ENCODE measurements around the gene PHF3.

The PHF3 gene

GRCh38 chr6:63683071-63683603 lies 47.5 kb downstream of the PHF3 start:
- no peak for DNase-seq
- H2BK15ac ChIP-seq (replicated peaks; ENCODE audit: low read depth), result no peak overlapping the region
- H3K4me3 ChIP-seq (ENCODE audit: low read length), result no peak overlapping the region
- H3K79me1 ChIP-seq (ENCODE audit: low read length), result peaks cover 2% of the 10 kb centered on the region
- H2BK5ac ChIP-seq (ENCODE audit: low read length), result no peak overlapping the region
- no peak overlapping the region for H4K5ac ChIP-seq (ENCODE audit: low read length)
- H3K36me3 ChIP-seq (ENCODE audit: control insufficient read depth, insufficient read depth, low read length), result peaks cover 2% of the 10 kb centered on the region
- peaks cover 9% of the 10 kb centered on the region for H3K79me2 ChIP-seq (ENCODE audit: control insufficient read depth, insufficient read depth, low read length)
- no peak overlapping the region for H3K56ac ChIP-seq (ENCODE audit: low read length)
- no peak overlapping the region for H3K18ac ChIP-seq (ENCODE audit: low read length)
- H4K8ac ChIP-seq (ENCODE audit: low read depth, low read length), result no peak overlapping the region
- no peak overlapping the region for H3K9ac ChIP-seq (ENCODE audit: low read length)
- H3K27me3 ChIP-seq (ENCODE audit: insufficient read depth, low read length, poor library complexity), result no peaks in the 10 kb centered on the region
- no peaks in the 10 kb centered on the region for H3K4me1 ChIP-seq (ENCODE audit: control insufficient read depth, low read depth, low read length)
- no peak overlapping the region for H3K4me2 ChIP-seq (ENCODE audit: low read length)
- no CpG with 5 or more reads among the region's 1 CpG for WGBS (ENCODE audit: extremely low coverage, insufficient coverage, low lambda C conversion rate)
- H2AK5ac ChIP-seq (ENCODE audit: low read length), result no peak overlapping the region
- H3K27ac ChIP-seq (ENCODE audit: low read depth, low read length), result no peak overlapping the region
- no peak overlapping the region for H3K4ac ChIP-seq (ENCODE audit: low read depth, low read length)
- H3K23ac ChIP-seq (ENCODE audit: low read length), result no peak overlapping the region
- no peak overlapping the region for H2BK120ac ChIP-seq (ENCODE audit: low read depth, low read length)

GRCh38 chr6:63685446-63686379 lies 50.1 kb downstream of the PHF3 start:
- WGBS (ENCODE audit: extremely low coverage, insufficient coverage, low lambda C conversion rate), result no CpG with 5 or more reads among the region's 4 CpGs
- H2BK120ac ChIP-seq (ENCODE audit: low read depth, low read length), result no peak overlapping the region
- H2BK15ac ChIP-seq (replicated peaks; ENCODE audit: low read depth), result no peak overlapping the region
- no peak overlapping the region for H3K4me2 ChIP-seq (ENCODE audit: low read length)
- H3K4me1 ChIP-seq (ENCODE audit: control insufficient read depth, low read depth, low read length), result no peaks in the 10 kb centered on the region
- no peak overlapping the region for H4K5ac ChIP-seq (ENCODE audit: low read length)
- no peak overlapping the region for H3K56ac ChIP-seq (ENCODE audit: low read length)
- H2AK5ac ChIP-seq (ENCODE audit: low read length), result no peak overlapping the region
- no peak for DNase-seq
- no peak overlapping the region for H4K8ac ChIP-seq (ENCODE audit: low read depth, low read length)
- H3K79me2 ChIP-seq (ENCODE audit: control insufficient read depth, insufficient read depth, low read length), result peaks cover 6% of the 10 kb centered on the region
- H3K27ac ChIP-seq (ENCODE audit: low read depth, low read length), result no peak overlapping the region
- H3K79me1 ChIP-seq (ENCODE audit: low read length), result peaks cover 2% of the 10 kb centered on the region
- H3K9ac ChIP-seq (ENCODE audit: low read length), result no peak overlapping the region
- H3K36me3 ChIP-seq (ENCODE audit: control insufficient read depth, insufficient read depth, low read length), result peaks cover 2% of the 10 kb centered on the region
- no peak overlapping the region for H3K4ac ChIP-seq (ENCODE audit: low read depth, low read length)
- no peak overlapping the region for H3K23ac ChIP-seq (ENCODE audit: low read length)
- no peak overlapping the region for H3K18ac ChIP-seq (ENCODE audit: low read length)
- H3K27me3 ChIP-seq (ENCODE audit: insufficient read depth, low read length, poor library complexity), result no peaks in the 10 kb centered on the region
- no peak overlapping the region for H2BK5ac ChIP-seq (ENCODE audit: low read length)
- no peak overlapping the region for H3K4me3 ChIP-seq (ENCODE audit: low read length)

GRCh38 chr6:63689421-63689820 lies 53.8 kb downstream of the PHF3 start:
- peaks cover 2% of the 10 kb centered on the region for H3K36me3 ChIP-seq (ENCODE audit: control insufficient read depth, insufficient read depth, low read length)
- no CpG with 5 or more reads among the region's 2 CpGs for WGBS (ENCODE audit: extremely low coverage, insufficient coverage, low lambda C conversion rate)
- DNase-seq, result no peak

GRCh38 chr6:63690221-63690620 lies 54.6 kb downstream of the PHF3 start:
- H2AK5ac ChIP-seq (ENCODE audit: low read length), result no peak overlapping the region
- no peak overlapping the region for H3K56ac ChIP-seq (ENCODE audit: low read length)
- H4K8ac ChIP-seq (ENCODE audit: low read depth, low read length), result no peak overlapping the region
- no peak for DNase-seq
- no peak overlapping the region for H4K5ac ChIP-seq (ENCODE audit: low read length)
- no peak overlapping the region for H2BK120ac ChIP-seq (ENCODE audit: low read depth, low read length)
- no peak overlapping the region for H3K4ac ChIP-seq (ENCODE audit: low read depth, low read length)
- peaks cover 2% of the 10 kb centered on the region for H3K36me3 ChIP-seq (ENCODE audit: control insufficient read depth, insufficient read depth, low read length)
- no peak overlapping the region for H3K4me2 ChIP-seq (ENCODE audit: low read length)
- H3K79me2 ChIP-seq (ENCODE audit: control insufficient read depth, insufficient read depth, low read length), result no peaks in the 10 kb centered on the region
- H3K18ac ChIP-seq (ENCODE audit: low read length), result no peak overlapping the region
- no peak overlapping the region for H3K23ac ChIP-seq (ENCODE audit: low read length)
- H3K27me3 ChIP-seq (ENCODE audit: insufficient read depth, low read length, poor library complexity), result no peaks in the 10 kb centered on the region
- H3K27ac ChIP-seq (ENCODE audit: low read depth, low read length), result no peak overlapping the region
- H3K4me3 ChIP-seq (ENCODE audit: low read length), result no peak overlapping the region
- no peaks in the 10 kb centered on the region for H3K4me1 ChIP-seq (ENCODE audit: control insufficient read depth, low read depth, low read length)
- H3K9ac ChIP-seq (ENCODE audit: low read length), result no peak overlapping the region
- H2BK15ac ChIP-seq (replicated peaks; ENCODE audit: low read depth), result no peak overlapping the region
- no peak overlapping the region for H2BK5ac ChIP-seq (ENCODE audit: low read length)
- H3K79me1 ChIP-seq (ENCODE audit: low read length), result no peaks in the 10 kb centered on the region

More at GRCh38 chr6:63689421-63689820, 53.8 kb downstream of the PHF3 start:
- no peaks in the 10 kb centered on the region for H3K27me3 ChIP-seq (ENCODE audit: insufficient read depth, low read length, poor library complexity)
- H3K4me3 ChIP-seq (ENCODE audit: low read length), result no peak overlapping the region
- no peak overlapping the region for H2BK15ac ChIP-seq (replicated peaks; ENCODE audit: low read depth)
- H4K5ac ChIP-seq (ENCODE audit: low read length), result no peak overlapping the region
- H2BK5ac ChIP-seq (ENCODE audit: low read length), result no peak overlapping the region
- no peak overlapping the region for H3K56ac ChIP-seq (ENCODE audit: low read length)
- no peak overlapping the region for H4K8ac ChIP-seq (ENCODE audit: low read depth, low read length)
- H3K27ac ChIP-seq (ENCODE audit: low read depth, low read length), result no peak overlapping the region
- no peaks in the 10 kb centered on the region for H3K79me1 ChIP-seq (ENCODE audit: low read length)
- no peak overlapping the region for H3K4me2 ChIP-seq (ENCODE audit: low read length)
- H2BK120ac ChIP-seq (ENCODE audit: low read depth, low read length), result no peak overlapping the region
- H3K9ac ChIP-seq (ENCODE audit: low read length), result no peak overlapping the region
- no peak overlapping the region for H3K18ac ChIP-seq (ENCODE audit: low read length)
- no peak overlapping the region for H3K4ac ChIP-seq (ENCODE audit: low read depth, low read length)
- no peaks in the 10 kb centered on the region for H3K79me2 ChIP-seq (ENCODE audit: control insufficient read depth, insufficient read depth, low read length)
- H3K23ac ChIP-seq (ENCODE audit: low read length), result no peak overlapping the region
- H2AK5ac ChIP-seq (ENCODE audit: low read length), result no peak overlapping the region
- no peaks in the 10 kb centered on the region for H3K4me1 ChIP-seq (ENCODE audit: control insufficient read depth, low read depth, low read length)

- no peak overlapping the region for H3K4me3 ChIP-seq (ENCODE audit: low read length)
- no peak overlapping the region for H3K56ac ChIP-seq (ENCODE audit: low read length)
- H3K18ac ChIP-seq (ENCODE audit: low read length), result no peak overlapping the region
- no peak for DNase-seq
- H4K5ac ChIP-seq (ENCODE audit: low read length), result no peak overlapping the region
- no peaks in the 10 kb centered on the region for H3K36me3 ChIP-seq (ENCODE audit: control insufficient read depth, insufficient read depth, low read length)
- H3K27me3 ChIP-seq (ENCODE audit: insufficient read depth, low read length, poor library complexity), result no peaks in the 10 kb centered on the region
- H2BK120ac ChIP-seq (ENCODE audit: low read depth, low read length), result no peak overlapping the region
- H2BK5ac ChIP-seq (ENCODE audit: low read length), result no peak overlapping the region
- no peak overlapping the region for H3K4me2 ChIP-seq (ENCODE audit: low read length)
- H3K4ac ChIP-seq (ENCODE audit: low read depth, low read length), result no peak overlapping the region
- WGBS (ENCODE audit: extremely low coverage, insufficient coverage, low lambda C conversion rate), result no CpG with 5 or more reads among the region's 2 CpGs
- no peak overlapping the region for H2BK15ac ChIP-seq (replicated peaks; ENCODE audit: low read depth)
- no peak overlapping the region for H3K27ac ChIP-seq (ENCODE audit: low read depth, low read length)
- no peak overlapping the region for H2AK5ac ChIP-seq (ENCODE audit: low read length)
- H3K9ac ChIP-seq (ENCODE audit: low read length), result no peak overlapping the region
- H4K8ac ChIP-seq (ENCODE audit: low read depth, low read length), result no peak overlapping the region
- H3K23ac ChIP-seq (ENCODE audit: low read length), result no peak overlapping the region
- H3K4me1 ChIP-seq (ENCODE audit: control insufficient read depth, low read depth, low read length), result no peaks in the 10 kb centered on the region
- no peaks in the 10 kb centered on the region for H3K79me2 ChIP-seq (ENCODE audit: control insufficient read depth, insufficient read depth, low read length)
- no peaks in the 10 kb centered on the region for H3K79me1 ChIP-seq (ENCODE audit: low read length)
Observed at GRCh38 chr6:63705707-63706106, 70.1 kb downstream of the PHF3 start.
